ENCODE results near the gene CRYM.

The CRYM gene

DNA sequence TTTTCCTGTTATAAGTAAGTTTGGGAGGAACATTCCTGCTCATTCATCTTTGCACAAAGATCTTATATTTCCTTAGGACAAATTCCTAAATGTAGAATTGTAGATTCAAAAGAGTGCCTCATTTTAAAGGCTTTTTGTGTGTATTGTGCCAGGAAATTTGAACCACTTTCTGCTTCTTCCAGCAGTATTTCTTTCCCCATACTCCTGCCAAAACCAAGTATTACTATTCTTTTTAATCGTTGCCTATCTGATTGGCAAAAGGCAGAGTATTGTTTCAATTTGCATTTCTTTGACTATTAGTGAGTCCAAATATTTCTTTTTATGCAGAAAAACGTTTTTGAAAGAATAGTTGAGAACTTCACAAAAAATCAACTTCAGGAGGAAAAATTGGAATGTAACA, 35.3 kb downstream of the CRYM start:
- DNase-seq = no peak

DNA sequence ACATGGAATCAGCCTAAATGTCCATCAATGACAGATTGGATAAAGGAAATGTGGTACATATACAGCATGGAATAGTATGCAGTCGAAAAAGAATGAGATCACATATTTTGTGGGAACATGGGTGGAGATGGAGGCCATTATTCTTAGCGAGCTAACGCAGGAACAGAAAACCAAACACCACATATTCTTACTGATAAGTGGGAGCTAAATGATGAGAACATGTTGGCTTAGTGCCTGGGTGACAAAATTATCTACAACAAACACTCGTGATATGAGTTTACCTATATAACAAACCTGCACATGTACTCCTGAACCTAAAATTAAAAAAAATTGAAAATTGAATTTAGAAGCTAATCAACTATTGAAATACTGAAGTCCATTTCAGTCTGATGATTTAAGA, 38.4 kb downstream of the CRYM start:
- no peak for DNase-seq

DNA sequence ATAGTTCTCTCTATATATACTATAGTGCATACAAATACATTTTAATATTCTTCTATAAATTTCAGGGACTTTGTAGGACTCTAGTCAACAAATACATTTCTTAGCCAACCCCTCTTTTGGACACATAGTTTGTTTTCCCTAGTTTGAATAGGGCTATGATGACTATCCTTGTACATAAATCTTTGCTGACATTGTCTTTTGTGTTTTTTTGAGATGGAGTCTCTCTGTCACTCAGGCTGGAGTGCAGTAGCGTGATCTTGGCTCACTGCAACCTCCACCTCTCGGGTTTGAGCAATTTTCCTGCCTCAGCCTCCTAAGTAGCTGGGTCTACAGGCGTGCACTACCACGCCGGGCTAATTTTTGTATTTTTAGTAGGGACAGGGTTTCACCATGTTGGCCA, 41.3 kb downstream of the CRYM start:
- no peak for DNase-seq

DNA sequence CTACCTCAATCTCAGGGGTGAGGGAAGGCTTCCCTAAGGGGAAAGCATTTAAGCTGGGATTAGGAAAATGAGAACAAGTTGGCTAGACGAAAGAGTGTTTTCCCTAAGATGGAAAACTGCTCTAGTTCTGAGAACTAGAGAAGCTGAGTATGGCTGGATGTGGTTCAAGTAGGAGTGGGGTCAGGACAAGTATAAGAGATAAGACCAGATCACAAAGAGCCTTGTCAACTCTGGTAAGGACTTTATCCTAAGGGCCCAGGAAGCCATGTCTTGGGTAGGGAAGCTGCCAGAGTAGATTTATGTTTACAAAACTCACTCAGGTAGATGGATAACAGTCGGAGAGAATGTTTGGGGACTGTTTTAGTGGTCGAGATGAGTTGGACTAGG, 42.9 kb downstream of the CRYM start:
- DNase-seq = no peak

DNA sequence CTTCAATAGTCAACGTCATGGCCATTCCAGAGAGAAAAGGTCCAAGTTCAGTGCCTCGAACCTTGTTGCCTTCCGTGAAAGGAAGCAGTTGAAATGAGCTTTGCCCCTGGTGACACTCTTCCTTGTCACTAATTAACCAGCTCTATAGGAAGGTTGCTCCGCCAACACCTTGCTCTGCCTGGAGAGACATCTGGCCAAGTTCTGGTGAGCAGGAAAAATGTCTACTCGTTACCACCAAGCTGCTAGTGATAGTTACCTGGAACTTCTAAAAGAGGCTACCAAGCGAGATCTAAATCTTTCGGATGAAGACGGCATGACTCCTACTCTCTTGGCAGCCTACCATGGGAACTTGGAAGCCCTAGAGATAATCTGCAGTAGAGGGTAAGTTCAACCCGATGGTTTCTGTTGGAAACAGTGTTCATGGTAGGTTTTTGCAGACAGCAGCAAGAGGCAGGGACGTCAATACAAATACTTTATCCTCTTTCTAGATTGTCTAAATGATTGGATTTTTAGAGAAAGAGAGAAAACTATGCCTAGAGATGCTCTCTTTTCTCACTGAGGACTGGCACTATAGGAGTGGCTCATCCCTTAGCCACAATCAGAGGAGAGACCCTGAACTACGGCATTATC, 44.5 kb downstream of the CRYM start, which contains the start of gene ANKS4B:
Gene ANKS4B (plus strand): TSS at position 179 of the 630 bp plus-strand sequence. CDS start 39 bp downstream, at position 218.
- no peak for DNase-seq

DNA sequence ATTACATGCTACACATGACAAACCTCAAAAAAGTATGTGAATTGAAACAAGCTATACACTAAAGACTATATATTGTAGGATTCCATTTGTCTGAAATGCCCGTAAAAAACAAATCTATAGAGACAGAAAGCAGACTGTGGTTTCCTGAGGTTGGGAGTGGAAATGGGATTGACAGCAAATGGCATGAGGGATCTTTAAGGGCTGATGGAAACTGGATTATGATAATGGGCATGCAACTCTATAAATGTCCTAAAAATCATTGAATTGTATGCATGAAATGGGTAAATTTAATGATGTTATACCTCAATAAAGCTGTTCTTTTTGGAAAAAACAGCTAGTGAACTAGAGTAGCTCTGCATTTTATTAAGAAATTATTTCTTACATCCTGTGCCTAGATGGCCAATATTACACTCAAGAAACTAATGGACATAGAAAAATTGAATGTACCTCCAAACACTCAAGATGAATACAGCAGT, 45.0 kb downstream of the CRYM start:
- no peak for DNase-seq

DNA sequence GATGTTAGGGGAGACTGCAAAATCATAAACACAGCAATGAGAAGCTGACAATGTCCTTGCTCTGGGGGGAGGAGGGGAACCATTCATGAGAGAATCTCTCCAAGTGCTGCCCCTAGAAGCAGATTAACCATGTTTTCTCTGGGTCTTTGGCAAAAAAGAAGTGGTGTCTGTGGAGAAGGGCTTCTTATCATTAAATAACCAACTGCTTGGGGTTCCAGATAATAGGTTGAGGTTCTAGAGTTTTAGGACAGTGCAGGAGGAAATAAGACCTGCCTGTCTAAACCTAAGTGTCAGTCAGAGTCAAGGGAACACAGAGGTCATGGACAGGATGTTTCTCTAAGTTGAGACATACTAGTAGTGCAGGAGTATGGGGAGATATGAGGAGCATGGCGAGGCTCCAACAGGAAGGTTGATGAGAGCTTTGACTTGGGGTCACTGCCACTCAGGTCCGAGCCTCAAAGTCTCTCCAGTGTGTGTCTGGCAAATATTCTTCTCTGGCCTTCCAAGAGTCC, 49.7 kb downstream of the CRYM start:
- DNase-seq = no peak

DNA sequence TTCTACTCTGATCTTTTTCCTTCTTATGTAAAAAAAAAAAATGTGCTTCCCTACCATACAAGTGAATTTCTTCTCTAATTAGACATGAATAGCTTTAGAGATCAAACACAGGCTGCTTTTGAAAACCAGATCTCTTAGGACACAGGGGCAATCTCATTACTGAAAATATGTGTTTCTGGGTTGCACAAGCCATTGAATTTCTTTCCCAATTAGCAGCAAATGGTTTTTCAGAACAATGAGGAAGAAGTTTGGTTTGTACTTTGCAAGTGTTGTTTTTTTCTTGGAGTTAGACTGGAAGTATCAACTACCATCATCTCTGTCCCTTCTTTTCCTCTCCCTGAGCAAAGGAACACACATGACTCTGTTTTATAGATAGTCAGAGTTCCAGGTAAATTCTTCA, 50.2 kb downstream of the CRYM start:
- DNase-seq = no peak

DNA sequence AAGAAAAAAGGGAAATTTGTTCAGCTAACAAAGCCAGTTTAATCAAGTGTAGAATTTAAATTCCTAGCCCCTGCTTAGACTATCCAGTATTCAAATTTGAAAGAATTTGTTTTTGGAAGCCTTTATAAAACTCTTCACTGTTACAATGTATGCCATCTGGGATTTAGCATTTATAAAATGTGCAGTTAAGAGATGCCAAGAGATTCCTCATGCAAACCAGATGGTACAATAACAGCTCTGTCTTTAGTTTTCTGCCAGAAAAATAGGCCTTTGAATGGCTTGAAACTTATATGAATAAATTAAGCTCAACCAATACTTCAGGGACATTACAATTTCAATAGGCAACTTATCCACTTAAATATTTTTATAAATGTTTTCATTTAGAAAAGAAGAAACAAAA, 51.3 kb downstream of the CRYM start:
- no peak for DNase-seq

DNA sequence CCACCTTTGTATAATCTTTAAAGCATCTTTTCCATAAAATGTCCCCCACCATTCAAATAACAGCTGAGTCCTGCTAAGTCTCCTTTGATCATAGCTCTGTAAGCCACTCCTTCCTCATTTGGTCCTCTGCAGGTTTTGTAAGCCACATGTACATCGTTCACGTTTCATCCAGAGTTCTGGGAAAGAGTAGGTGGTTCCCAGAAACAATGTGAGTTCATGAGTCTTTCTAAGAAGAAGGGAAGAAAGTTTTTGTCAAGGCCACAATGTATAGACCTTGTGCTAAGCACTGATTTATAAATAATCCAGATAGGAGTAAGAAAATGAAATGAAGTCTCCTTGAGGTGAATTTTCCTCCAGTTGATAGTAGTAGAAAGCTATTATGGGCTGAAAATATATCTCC, 53.3 kb downstream of the CRYM start:
- no peak for DNase-seq

DNA sequence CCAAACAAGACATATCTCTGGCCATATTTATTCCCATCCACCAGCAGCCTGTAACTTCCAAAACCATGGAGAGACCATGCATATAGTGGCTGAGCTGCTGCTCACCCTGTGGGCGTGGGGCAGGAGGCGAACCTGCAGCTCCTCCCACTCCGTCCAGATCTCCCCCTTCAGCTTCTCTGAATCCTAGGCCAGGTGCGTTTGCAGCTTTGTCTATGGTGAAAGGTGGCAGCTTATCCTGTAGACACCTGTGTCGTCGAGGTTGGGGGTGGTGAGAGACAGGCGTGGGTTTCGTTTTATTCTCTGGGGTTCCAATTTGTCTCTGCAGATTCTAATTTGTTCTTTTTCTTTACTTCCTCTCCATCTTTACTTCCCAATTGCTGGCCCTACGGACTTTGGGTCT, 54.3 kb downstream of the CRYM start:
- DNase-seq = no peak

DNA sequence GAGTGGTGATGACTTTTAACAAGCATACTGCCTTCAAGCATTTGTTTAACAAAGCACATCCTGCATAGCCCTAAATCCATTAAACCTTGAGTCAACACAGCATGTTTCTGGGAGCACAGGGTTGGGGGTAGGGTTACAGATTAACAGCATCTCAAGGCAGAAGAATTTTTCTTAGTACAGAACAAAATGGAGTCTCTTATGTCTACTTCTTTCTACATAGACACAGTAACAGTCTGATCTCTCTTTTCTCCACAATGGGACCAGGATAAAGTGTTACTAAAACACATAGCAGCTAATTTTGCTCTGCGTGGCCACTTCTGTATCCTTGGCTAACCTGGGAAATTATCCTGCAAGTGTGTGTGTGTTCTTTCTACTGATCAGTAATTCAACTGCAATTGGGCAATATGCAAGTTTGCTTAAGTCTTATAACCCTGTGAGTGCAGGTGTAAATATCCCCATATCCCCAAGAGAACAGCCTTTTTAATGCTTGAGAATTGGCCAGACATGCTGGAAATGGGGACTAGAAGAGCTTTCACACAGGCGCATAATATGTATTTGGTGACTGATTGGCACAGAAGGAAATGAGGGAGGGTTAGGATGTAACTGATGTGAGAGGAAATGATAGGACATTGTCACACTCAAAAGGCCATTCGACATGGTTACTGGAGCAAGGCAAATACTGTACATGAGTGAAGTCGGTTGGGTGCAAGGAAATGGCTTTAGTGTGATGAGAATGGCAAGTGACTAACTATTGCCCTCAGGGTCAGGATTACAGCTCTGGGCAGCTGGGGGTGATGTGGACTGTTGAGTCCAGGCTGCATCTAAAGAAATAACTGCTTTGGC, 55.4 kb downstream of the CRYM start:
- no peak for DNase-seq

DNA sequence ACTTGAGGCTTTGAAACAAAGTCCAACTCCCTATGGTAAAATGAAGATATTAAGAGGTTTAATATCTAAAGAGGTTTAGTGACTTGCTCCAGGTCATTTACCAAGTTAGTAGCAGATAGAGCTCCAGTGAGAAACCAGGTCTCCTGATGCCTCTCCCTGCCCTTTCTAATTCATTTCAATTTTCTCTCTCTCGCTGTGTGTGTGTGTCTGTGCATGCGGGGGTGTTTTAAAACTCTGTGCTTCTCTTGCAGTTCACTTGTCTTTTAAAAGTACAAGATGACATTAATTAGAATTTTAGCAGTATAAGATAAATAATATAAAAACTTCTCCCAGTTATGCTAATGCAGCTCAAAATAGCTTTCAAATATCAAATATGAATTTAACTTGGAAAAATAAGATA, 58.5 kb downstream of the CRYM start:
- no peak for DNase-seq

DNA sequence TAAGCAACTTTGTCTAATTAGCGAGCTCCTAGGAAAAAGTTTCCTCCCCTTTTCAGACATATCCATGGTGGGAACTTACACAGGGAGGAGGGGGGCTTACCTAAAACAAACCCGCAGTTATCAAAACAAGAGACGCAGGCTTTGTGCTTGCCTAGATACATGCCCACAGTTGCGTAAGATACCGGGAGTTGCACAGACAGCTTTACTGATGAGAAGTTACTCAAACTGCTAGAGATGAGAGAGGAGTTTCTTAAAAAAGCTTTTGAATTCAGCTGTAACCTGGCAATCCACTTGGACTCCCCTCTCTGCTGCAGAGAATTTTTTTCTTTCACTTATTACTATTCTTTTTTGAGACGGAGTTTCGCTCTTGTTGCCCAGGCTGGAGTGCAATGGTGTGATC, 59.9 kb downstream of the CRYM start:
- no peak for DNase-seq

DNA sequence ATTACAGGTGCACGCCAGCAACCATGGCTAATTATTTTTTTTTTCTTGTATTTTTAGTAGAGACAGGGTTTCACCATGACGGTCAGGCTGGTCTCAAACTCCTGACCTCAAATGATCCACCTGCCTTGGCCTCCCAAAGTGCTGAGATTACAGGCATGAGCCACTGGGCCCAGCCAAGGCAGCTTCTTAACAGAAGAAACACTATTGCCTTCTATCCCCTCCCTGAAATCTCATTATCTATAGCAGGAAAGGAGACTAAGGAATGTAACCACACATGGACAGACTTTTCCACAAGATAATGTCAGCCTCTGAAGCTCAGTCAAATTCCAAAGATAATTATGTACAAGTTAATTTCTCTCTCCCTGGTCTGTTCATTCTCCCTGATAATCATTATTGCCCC, 61.0 kb downstream of the CRYM start:
- no peak for DNase-seq

DNA sequence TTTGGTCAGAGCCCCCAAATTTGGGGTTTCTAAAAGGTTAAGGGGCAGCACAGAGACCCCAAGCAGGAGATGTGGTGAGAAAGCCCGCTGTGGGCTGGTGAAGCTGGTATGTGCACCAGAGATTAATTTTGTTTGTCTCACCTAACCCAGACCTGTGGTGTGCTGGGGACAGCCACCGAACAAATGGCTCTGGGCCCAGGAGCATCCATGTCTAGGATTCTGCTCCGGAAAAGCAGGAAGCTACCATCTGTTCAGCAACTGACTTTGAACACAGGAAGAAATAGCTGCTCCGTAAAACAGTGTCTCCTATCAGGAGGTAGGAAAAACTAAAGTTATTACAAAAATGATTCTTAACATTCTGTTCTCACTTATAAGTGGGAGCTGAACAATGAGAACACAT, 64.0 kb downstream of the CRYM start:
- DNase-seq = no peak

DNA sequence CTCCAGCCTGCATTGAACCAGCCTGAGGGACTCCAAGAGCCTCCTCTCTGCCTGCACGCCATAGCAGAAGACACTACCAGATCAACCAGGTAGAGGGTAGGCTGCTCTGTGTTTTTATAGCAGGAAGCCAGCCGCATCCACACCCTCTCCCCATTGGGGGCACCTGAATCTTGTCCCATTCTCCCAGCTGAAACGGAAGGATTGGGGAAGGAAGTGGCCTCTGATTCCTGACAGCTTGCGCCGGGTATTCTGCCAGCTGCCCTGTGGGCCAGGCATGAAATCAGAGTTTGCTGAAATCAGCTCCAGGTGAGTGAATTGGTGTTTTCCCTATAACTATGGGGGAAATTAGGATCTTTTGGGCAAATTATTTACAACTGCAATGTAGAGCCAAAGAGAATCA, 66.6 kb downstream of the CRYM start, which contains the start of gene ZP2:
Gene ZP2 (minus strand): TSS at position 89 of the 400 bp plus-strand sequence. CDS start 27 bp downstream, at position 62.
- no peak for DNase-seq
